Colonic mucosa (tissue), 4 donors: ENCODE measurements around the gene TUFT1. TPM values are rescaled to one million over a fixed set of nuclear protein-coding genes. Genes with fewer than 3 reads are reported as not detected.

ENCODE experiments used
- DNase-seq: peaks from one replicate; pipeline ENCODE4 v3.0.0-alpha.2; 2020
- H3K27ac ChIP-seq: fragments of 200-600 bp; one replicate; pipeline ENCODE4 v1.8.0; 2021
- H3K27me3 ChIP-seq: fragments of 200-600 bp; one replicate; pipeline ENCODE4 v1.8.0; 2021
- H3K36me3 ChIP-seq: fragments of 200-600 bp; one replicate; pipeline ENCODE4 v1.8.0; 2021
- H3K4me1 ChIP-seq: fragments of 200-600 bp; one replicate; pipeline ENCODE4 v1.8.0; 2021; ENCODE audit warnings: mild to moderate bottlenecking
- H3K4me3 ChIP-seq: fragments of 200-600 bp; one replicate; pipeline ENCODE4 v1.8.0; 2021
- H3K9ac ChIP-seq, 2 donors: one replicate each; pipeline ENCODE4 v1.7.0; 2013; ENCODE audit warnings: control low read depth in 2 of 2, low read depth in 2 of 2, low read length in 2 of 2
- H3K9me3 ChIP-seq: fragments of 200-600 bp; one replicate; pipeline ENCODE4 v1.8.0; 2021
- intact Hi-C: fragments of 100-400 bp; cut with DNase I; formaldehyde crosslinking; loops from one replicate; pipeline ENCODE4 v1.14.1; 2022
- total RNA-seq, 2 donors: library from RNA; stranded (reverse); fragmentation: NEBNext Ultra II Directional in 1 of 2; extraction: Animal tissue kit (Norgen Biotek cat#: 25700) in 1 of 2; gene quantifications; one replicate each; pipeline ENCODE4 v1.2.1, GENCODE V29; 2021
- TF ChIP-seq, protein P1 (sequence below): fragments of 200-600 bp; IDR thresholded peaks from one replicate; pipeline ENCODE4 v1.8.0; 2022; ENCODE audit warnings: antibody characterized with exemption, mild to moderate bottlenecking
- donor health status: healthy.
- donor health status: DM: no; HTN: no; CAD: no.
- donor health status: DM: no; HTN: no; CAD: no.

Gene TUFT1
- total RNA-seq, 2 donors from 2014 or later, result 25.5 to 40.6 TPM

DNA sequence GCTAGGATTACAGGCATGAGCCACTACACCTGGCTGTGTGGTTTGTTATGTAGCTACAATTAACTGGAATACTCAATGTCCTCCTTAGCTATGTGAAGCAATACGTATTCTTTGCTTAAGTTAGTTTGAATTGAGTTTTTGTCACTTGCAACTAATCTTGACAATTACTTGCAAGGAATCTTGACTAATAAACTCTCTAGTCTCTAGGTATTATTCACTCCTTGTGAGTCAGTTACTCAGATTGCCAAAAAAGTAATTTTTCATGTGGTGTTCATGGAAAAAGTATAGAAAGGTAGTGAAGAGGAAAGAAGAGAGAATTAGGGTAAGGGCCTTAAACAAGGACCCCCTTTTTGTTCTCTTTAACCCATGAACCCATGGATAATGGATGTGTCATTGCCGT, 64.2 kb downstream of the TUFT1 start:
- Histone ChIP-seq H3K27ac (no peak overlapping the region), H3K9ac (no peak overlapping the region), H3K4me3 (no peak overlapping the region), H3K27me3 (no peaks in the 10 kb centered on the region), H3K4me1 (no peaks in the 10 kb centered on the region), H3K36me3 (no peaks in the 10 kb centered on the region), H3K9me3 (no peaks in the 10 kb centered on the region)
- DNase-seq, result no peak
- intact Hi-C loops, result no loop called here
- TF ChIP-seq, protein P1, sequence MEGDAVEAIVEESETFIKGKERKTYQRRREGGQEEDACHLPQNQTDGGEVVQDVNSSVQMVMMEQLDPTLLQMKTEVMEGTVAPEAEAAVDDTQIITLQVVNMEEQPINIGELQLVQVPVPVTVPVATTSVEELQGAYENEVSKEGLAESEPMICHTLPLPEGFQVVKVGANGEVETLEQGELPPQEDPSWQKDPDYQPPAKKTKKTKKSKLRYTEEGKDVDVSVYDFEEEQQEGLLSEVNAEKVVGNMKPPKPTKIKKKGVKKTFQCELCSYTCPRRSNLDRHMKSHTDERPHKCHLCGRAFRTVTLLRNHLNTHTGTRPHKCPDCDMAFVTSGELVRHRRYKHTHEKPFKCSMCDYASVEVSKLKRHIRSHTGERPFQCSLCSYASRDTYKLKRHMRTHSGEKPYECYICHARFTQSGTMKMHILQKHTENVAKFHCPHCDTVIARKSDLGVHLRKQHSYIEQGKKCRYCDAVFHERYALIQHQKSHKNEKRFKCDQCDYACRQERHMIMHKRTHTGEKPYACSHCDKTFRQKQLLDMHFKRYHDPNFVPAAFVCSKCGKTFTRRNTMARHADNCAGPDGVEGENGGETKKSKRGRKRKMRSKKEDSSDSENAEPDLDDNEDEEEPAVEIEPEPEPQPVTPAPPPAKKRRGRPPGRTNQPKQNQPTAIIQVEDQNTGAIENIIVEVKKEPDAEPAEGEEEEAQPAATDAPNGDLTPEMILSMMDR, result no peak

GRCh38 chr1:151606384-151606783, 66.3 kb downstream of the TUFT1 start:
- Histone ChIP-seq H3K4me3 (no peak overlapping the region), H3K27ac (no peak overlapping the region), H3K4me1 (no peaks in the 10 kb centered on the region), H3K9me3 (no peaks in the 10 kb centered on the region), H3K36me3 (no peaks in the 10 kb centered on the region), H3K9ac (no peak overlapping the region), H3K27me3 (no peaks in the 10 kb centered on the region)
- peak; percentile 25 for DNase-seq
- intact Hi-C loops, result no loop called here
- TF ChIP-seq, protein P1, result no peak

- no peak overlapping the region for H3K4me3 ChIP-seq
- no peaks in the 10 kb centered on the region for H3K27me3 ChIP-seq
- H3K9me3 ChIP-seq, result no peaks in the 10 kb centered on the region
- TF ChIP-seq, protein P1, result no peak
- no peak overlapping the region for H3K9ac ChIP-seq
- DNase-seq, result no peak
- H3K27ac ChIP-seq, result no peak overlapping the region
- H3K4me1 ChIP-seq, result no peaks in the 10 kb centered on the region
- intact Hi-C loops, result no loop called here
- H3K36me3 ChIP-seq, result no peaks in the 10 kb centered on the region
Observed at GRCh38 chr1:151606857-151607256, 66.7 kb downstream of the TUFT1 start.

- TF ChIP-seq, protein P1, result no peak
- no peaks in the 10 kb centered on the region for H3K27me3 ChIP-seq
- H3K9ac ChIP-seq, result no peak overlapping the region
- DNase-seq, result no peak
- H3K4me1 ChIP-seq, result no peaks in the 10 kb centered on the region
- no peaks in the 10 kb centered on the region for H3K9me3 ChIP-seq
- no peaks in the 10 kb centered on the region for H3K36me3 ChIP-seq
- intact Hi-C loops, result no loop called here
- H3K4me3 ChIP-seq, result no peak overlapping the region
- no peak overlapping the region for H3K27ac ChIP-seq
Observed at GRCh38 chr1:151610142-151610541, 70.0 kb downstream of the TUFT1 start.

DNA sequence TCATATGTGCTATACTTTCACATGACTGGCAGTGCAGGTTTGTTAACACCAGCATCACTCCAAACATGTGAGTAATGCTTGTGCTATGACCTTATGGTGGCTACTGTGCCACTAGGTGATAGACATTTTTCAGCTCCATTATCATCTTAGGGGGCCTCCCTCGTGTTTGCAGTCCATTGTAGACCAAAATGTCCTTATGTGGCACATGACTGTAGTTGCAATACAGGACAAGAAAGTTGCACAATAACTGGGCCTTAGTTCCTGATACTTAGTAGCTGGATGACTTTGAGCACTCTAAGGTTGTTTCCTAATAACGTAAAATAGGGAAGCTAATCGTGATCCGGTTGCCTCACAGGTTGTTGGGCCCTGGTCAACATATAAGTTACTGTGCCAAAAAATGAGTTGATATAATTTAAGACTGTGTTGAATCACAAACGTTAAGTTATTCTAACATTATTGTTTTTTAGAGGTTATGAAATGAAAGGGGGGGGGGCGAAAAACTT, 71.2 kb downstream of the TUFT1 start:
- intact Hi-C loops, result no loop called here
- TF ChIP-seq, protein P1, result no peak
- H3K4me1 ChIP-seq, result no peaks in the 10 kb centered on the region
- H3K36me3 ChIP-seq, result no peaks in the 10 kb centered on the region
- no peak for DNase-seq
- peak overlapping the region; percentile 85 for H3K27ac ChIP-seq
- H3K9me3 ChIP-seq, result no peaks in the 10 kb centered on the region
- H3K9ac ChIP-seq, result peak overlapping the region in 1 of 2 donors; percentile 92
- no peak overlapping the region for H3K4me3 ChIP-seq
- H3K27me3 ChIP-seq, result no peaks in the 10 kb centered on the region
